ENCODE measurements around the gene LYVE1.

Gene LYVE1

DNA sequence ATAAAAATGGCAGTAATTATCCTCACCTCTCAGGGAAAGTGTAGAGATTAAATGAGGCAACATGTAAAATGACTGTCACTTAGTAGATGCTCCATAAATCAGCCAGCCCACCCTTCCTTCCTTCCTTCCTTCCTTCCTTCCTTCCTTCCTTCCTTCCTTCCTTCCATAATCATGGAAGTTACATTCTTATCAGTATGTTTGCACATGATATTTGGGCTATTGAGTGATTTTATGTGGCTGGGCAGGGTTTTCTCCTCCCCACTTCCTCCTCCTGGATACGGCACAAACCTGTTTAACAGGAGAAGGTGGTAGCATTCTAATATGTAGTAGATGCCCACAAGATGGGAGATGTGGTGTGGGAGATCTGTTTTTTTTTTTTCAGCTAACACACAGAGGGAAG is 11.9 kb downstream of the LYVE1 start:
- no peak for DNase-seq (ENCODE audit: low spot score)

GRCh38 chr11:10551845-10552352 is 16.6 kb downstream of the LYVE1 start:
- DNase-seq (ENCODE audit: low spot score): no peak

DNA sequence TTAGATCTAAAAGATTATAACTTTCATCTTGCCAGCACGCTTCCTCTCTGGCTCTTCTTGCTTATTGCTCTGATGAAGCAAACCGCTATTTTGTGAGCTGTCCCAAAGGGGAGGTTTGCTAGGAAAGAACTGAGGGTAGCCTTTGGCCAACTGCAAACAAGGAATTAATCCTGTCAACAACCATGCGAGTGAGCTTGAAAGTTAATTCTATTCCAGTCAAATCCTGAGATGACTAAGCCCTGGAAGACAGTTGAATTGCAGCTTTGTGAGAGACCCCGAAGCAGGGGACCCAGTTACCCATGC is 17.2 kb downstream of the LYVE1 start:
- no peak for DNase-seq (ENCODE audit: low spot score)

- peak; percentile 46 for DNase-seq (ENCODE audit: low spot score)
These were observed 17.8 kb downstream of the LYVE1 start for GRCh38 chr11:10550503-10551289.

DNA sequence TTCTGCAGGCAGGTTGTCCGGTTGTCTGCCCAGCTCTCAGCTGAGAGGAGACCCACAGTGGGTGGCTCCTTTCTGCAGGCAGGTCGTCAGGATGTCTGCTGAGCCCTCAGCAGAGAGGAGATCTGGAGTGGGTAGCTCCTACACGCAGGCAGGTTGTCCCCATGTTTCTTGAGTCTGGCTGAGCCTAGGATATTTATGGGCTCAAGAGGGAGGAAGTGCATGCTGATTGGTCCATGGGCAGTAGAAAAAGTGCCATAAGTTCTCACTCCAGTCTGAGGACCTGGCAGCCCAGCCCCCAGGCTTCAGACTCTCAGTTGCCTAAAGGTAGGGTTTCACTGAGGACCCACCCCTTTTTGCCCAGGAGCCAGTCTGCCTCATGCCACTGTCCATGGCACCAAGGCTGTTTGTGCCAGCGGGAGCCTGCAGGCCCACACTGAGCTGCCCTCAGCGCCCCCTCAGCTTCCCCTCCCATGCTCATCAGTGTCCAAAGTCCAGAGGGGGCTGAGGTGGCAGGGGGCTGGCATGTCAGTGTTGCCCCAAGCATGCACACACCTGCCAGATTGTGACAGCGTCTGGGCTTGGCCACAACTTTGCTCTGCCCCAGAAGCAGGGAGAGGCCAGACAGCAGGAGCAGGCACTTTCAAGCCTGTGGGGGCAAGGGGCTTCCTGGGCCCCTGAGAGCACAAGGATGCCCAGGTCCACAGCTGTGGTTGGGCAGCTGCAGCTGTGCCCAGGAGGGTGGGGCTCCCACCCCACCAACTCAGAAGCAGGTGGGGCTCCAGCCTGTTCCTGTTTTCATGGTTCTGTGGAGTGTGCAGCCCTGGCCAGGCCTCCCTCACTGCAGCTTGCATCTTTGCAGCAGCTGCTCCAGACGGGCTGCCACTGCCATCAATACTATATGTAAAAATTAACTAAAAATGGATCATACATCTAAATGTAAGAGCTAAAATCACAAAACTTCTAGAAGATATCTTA is 23.7 kb downstream of the LYVE1 start:
- no peak for DNase-seq (ENCODE audit: low spot score)

GRCh38 chr11:10543782-10544181 is 24.7 kb downstream of the LYVE1 start:
- DNase-seq (ENCODE audit: low spot score): no peak

GRCh38 chr11:10542776-10543175 is 25.7 kb downstream of the LYVE1 start:
- no peak for DNase-seq (ENCODE audit: low spot score)

DNA sequence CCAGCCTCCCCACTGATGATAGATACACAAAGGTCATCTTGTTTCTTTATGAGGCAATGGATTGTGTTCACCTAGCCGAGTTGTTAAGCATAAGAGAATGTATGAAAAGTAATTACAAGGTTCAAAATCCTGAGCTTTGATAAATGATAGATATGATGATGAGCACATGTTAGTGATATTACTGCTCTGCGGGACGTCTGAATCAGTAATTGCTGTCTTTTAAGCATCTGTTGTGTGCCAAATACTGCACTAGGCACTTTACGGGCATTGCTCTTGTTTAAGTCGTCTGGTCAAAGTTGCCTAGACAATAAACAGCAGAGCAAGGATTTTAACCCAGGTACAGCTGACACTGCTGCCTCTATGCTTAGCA is 26.9 kb downstream of the LYVE1 start:
- no peak for DNase-seq (ENCODE audit: low spot score)

- DNase-seq (ENCODE audit: low spot score): peak; percentile 92
These were observed 27.4 kb downstream of the LYVE1 start, which contains the start of gene RNF141 for GRCh38 chr11:10540915-10541560. Gene RNF141, minus strand, starts transcription at chr11:10541187. Its CDS starts 7,029 bp downstream, at chr11:10534158.

- peak; percentile 18 for DNase-seq (ENCODE audit: low spot score)
These were observed 27.9 kb downstream of the LYVE1 start for GRCh38 chr11:10540546-10540914.

GRCh38 chr11:10539339-10539738 is 29.1 kb downstream of the LYVE1 start:
- no peak for DNase-seq (ENCODE audit: low spot score)

DNA sequence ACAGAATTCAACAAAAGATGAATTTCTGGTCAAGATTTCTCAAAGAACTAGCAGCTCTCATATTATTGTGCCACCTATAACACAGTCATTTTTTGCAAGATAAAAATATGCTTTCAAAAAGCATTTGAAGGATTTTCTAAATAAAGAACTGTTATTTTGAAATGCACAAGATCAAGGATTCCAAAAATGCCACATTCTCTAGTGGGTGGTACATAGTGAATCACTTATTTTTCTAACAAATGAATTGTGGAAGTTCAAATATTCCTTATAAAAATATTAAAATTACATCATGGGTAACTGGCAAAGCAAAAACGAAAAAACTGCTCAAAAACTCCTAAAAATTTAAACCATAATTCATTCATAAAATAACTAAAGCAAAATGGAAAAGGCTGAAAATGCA is 29.5 kb downstream of the LYVE1 start:
- no peak for DNase-seq (ENCODE audit: low spot score)

DNA sequence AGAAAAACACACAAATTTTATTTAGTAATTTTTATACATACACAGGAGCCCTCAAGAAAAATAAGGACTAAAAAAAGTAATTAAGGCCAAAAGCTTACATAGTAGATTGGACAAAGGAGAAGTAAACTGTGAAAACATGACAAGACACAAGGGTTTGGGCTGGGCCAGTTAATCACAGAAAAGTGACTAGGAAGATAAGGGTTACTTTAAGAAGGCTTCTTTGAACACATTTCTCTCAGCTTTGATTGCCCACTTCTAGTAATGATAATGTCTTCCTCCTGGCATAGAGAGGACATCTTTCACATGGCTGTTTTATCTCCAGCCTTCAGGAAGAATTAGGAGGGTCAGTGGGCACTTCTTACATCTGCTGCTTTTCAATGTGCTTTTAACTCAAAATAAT is 30.9 kb downstream of the LYVE1 start:
- no peak for DNase-seq (ENCODE audit: low spot score)

DNA sequence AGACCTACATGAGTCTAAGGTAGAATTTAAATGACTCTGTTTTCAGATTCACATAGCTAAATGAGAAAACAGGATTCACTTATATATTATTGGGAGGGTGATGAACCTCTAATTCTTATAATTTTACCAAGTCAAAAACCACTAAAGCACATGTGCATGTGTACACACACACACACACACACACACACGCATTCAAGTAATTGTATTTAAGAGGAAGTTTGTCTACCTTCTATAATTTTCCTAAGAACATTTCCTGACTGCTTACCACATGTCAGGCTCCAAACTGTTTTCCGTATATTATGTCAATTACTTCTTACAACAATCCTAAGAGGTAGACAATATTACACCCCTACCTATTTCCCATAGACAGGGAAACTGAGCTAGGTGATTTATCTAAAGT is 34.1 kb downstream of the LYVE1 start:
- no peak for DNase-seq (ENCODE audit: low spot score)

- no peak for DNase-seq (ENCODE audit: low spot score)
These were observed 35.1 kb downstream of the LYVE1 start for GRCh38 chr11:10533323-10533722.

DNA sequence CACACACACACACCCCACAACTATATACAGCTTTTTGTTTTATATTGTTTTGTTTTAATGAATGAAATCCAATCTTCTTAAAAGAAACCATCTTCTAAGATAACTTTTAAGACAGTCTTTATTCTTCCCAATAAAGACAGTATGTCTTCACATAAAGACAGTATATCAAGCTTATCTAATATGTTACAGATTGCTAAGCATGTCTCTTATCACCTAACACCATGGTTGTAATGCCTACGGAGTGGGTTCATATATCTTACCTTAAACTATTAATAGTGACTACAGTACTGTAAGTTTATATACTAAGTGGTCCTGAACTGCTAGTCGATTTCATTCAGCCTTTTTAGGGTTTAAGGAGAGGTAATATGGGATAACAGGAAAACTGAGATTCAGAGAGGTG is 35.9 kb downstream of the LYVE1 start:
- DNase-seq (ENCODE audit: low spot score): no peak

DNA sequence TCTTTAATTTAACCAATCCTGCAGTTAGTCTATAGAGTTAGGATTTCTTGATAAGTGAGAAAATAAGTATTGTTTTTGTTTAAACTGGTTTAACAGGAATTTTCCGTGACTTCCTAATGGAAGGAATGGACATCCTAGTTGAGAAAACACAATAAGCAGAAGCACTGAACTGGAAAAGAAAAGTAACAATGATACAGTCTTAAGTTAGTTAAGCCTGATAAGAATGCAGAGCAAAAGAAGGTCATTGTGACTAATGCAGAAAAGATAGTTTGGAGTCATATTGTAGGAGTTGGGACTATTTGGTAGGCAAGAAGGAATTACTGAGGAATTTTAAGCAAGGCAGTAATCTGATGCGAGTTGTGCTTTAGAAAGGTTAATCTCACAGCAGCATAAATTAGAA is 39.2 kb downstream of the LYVE1 start:
- no peak for DNase-seq (ENCODE audit: low spot score)

DNA sequence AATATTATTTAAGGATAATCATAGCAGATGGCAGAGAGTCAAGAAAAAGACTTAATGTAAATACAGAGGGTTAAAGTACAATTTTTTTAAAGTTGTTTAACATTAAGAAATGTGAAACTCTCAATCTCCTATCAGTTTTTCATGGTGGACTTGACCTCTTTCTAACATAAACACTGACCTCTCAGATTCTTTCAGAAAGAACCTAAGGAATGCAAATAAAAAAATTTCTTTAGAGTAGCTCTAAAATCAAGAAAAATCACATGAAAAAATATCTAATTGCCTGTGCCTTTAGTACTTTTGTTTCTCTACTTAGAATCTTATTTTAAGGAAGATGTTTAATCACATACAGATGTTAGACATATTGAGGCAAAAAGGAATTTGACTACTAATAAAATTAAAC is 40.3 kb downstream of the LYVE1 start:
- no peak for DNase-seq (ENCODE audit: low spot score)

DNA sequence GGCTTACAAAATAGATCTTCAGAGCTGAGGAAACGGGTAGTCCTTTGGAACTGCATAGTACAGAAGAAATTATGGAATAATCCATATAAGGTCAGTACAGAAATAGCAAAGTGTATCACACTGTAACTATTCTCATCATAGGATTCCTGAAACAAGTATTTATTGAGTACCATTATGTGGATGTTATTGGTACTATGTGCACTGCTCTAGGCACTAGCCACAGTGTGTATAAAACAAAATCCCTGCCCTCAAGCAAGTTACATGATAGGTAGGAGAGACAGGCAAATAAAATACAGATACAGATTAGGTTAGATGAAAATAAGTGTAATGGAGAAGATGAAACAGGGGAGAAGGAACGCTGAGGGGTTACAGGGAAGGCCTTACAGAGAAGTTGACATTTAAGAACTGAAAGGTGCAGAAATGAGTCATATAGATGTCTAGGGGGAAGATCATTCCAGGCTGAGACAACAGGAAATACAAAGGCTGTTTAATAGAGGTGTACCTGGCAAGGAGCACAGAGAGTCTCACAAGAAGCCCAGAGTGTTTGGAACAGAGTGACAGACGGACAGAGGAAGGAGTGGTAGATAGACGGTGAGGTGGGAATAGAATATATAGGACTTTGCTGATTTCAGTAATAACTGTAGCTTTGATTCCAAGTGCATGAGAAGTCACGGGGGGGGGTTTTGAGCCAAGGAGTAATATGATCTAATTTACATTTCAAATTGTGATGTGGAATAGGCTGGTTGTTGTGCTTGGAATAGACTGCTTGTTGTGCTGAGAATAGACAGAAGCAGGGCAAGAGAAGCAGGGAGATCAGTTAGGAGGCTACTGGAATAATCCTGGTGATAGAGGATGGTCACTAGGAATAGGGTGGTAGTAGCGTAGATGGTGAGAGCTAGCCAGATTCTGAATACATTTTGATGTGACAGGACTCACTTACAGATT is 41.2 kb downstream of the LYVE1 start:
- DNase-seq (ENCODE audit: low spot score): no peak

GRCh38 chr11:10524471-10524870 is 44.0 kb downstream of the LYVE1 start:
- DNase-seq (ENCODE audit: low spot score): peak; percentile 60

- DNase-seq (ENCODE audit: low spot score): no peak
These were observed 45.5 kb downstream of the LYVE1 start for GRCh38 chr11:10522921-10523320.

Measured in kidney capillary endothelial cell (primary cell).